Activated B cell treated with CpG ODN at 0.5 μM for 24 hours (primary cell): ENCODE results near the gene PRKCZ. TPM values are rescaled to one million over a fixed set of nuclear protein-coding genes. Genes with fewer than 3 reads are reported as not detected.

ENCODE experiments used
- ATAC-seq: fragments of 200-7000 bp; cut with Tn5 transposase; one replicate; pipeline ENCODE4 v1.10.0; 2021; ENCODE audit warnings: low read depth, mild to moderate bottlenecking, moderate library complexity
- CTCF ChIA-PET: fragments of 350-600 bp; sonication (Branson Sonifier 250); formaldehyde crosslinking; loops from one replicate; lab custom pipeline; 2021; ENCODE audit warnings: antibody characterized with exemption; lab: Charles Lee
- POLR2A ChIA-PET: fragments of 350-600 bp; sonication (Branson Sonifier 250); formaldehyde crosslinking; loops from one replicate; lab custom pipeline; 2021; ENCODE audit warnings: antibody characterized with exemption; lab: Charles Lee
- DNase-seq: peaks from one replicate; pipeline ENCODE4 v3.0.0; 2022
- H3K27ac Mint-ChIP-seq: one replicate; pipeline ENCODE4 v1.8.0; 2020; ENCODE audit warnings: mixed read lengths
- H3K27me3 Mint-ChIP-seq: one replicate; pipeline ENCODE4 v1.8.0; 2021; ENCODE audit warnings: mixed read lengths
- H3K36me3 Mint-ChIP-seq: one replicate; pipeline ENCODE4 v1.8.0; 2021; ENCODE audit warnings: low read depth, mixed read lengths
- H3K4me1 Mint-ChIP-seq: one replicate; pipeline ENCODE4 v1.8.0; 2021; ENCODE audit warnings: mixed read lengths
- H3K4me3 Mint-ChIP-seq: one replicate; pipeline ENCODE4 v1.8.0; 2020; ENCODE audit warnings: mild to moderate bottlenecking, mixed read lengths
- H3K9me3 Mint-ChIP-seq: one replicate; pipeline ENCODE4 v1.8.0; 2020; ENCODE audit warnings: mixed read lengths
- intact Hi-C: fragments of 100-400 bp; cut with micrococcal nuclease; formaldehyde crosslinking; loops from one replicate; pipeline ENCODE4 v1.15.1; 2024
- total RNA-seq: library from RNA; stranded (reverse); gene quantifications from 2 replicates; pipeline ENCODE4 v1.2.3, GENCODE V29; 2022
- TF ChIP-seq, protein P1 (sequence below): fragments of 200-600 bp; IDR thresholded peaks from one replicate; pipeline ENCODE4 v1.8.0; 2022; ENCODE audit warnings: antibody characterized with exemption, mild to moderate bottlenecking

Gene PRKCZ
- total RNA-seq, 1 donor from 2014 or later, result 28.5 TPM

DNA sequence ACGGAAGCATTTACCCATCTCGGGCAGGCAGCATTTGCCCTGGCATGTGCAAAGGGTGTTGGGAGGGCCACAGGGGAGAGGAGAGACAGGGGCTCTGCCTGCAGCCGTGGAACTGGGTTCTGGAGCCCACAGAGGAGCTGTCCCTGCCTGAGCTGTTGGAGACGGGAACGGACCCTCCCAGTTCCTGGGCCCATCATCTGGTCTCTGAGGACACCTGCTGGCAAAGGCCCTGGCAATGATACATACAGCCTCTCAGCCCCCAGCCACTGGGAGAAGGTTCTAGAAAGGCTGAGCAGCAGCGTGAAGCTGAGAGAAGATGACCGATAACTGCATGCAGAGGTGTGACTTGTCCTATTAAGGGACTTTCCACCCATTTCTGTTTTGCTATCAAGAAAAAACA, 113.0 kb downstream of the PRKCZ start:
- TF ChIP-seq, protein P1, sequence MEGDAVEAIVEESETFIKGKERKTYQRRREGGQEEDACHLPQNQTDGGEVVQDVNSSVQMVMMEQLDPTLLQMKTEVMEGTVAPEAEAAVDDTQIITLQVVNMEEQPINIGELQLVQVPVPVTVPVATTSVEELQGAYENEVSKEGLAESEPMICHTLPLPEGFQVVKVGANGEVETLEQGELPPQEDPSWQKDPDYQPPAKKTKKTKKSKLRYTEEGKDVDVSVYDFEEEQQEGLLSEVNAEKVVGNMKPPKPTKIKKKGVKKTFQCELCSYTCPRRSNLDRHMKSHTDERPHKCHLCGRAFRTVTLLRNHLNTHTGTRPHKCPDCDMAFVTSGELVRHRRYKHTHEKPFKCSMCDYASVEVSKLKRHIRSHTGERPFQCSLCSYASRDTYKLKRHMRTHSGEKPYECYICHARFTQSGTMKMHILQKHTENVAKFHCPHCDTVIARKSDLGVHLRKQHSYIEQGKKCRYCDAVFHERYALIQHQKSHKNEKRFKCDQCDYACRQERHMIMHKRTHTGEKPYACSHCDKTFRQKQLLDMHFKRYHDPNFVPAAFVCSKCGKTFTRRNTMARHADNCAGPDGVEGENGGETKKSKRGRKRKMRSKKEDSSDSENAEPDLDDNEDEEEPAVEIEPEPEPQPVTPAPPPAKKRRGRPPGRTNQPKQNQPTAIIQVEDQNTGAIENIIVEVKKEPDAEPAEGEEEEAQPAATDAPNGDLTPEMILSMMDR, result no peak
- no peak overlapping the region for H3K27ac Mint-ChIP-seq
- ChIA-PET CTCF (interaction anchor here (3.4 kb wide), 1 partner anchor 11 kb away, joined by 13 read pairs; no protein-coding TSS in a partner anchor), POLR2A (no interaction called here)
- no peak for ATAC-seq
- DNase-seq, result no peak
- intact Hi-C loops, result no loop called here
- H3K9me3 Mint-ChIP-seq, result no peaks in the 10 kb centered on the region
- no peaks in the 10 kb centered on the region for H3K27me3 Mint-ChIP-seq
- no peak overlapping the region for H3K4me3 Mint-ChIP-seq
- H3K36me3 Mint-ChIP-seq, result peaks cover 35% of the 10 kb centered on the region
- no peaks in the 10 kb centered on the region for H3K4me1 Mint-ChIP-seq

DNA sequence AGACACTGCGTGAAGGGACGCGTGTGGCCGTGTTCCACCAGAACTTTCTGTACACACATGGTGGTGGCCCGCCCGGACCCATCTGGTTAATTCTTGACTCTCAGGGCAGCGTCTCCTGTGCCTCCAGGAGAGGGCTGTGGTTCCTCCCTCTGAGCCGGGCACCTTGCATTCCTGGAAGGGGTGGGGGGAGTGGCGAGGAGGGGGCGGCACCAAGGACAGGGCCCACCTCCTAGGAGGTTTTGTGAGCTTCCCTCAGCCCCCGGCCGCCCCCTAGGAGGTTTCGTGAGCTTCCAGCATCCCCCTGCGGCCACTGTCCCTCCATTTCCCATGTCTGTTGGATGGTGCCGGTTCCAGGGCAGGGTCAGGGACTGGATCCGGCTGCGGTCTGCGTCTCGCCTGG, 115.4 kb downstream of the PRKCZ start:
- Mint-ChIP-seq H3K36me3 (peaks cover 21% of the 10 kb centered on the region), H3K4me1 (no peaks in the 10 kb centered on the region), H3K27me3 (no peaks in the 10 kb centered on the region), H3K9me3 (no peaks in the 10 kb centered on the region), H3K4me3 (no peak overlapping the region), H3K27ac (no peak overlapping the region)
- POLR2A ChIA-PET, result no interaction called here
- intact Hi-C loops, result no loop called here
- DNase-seq (no peak), ATAC-seq (no peak)
- TF ChIP-seq, protein P1, result no peak
- CTCF ChIA-PET, result interaction anchor here (3.4 kb wide), 1 partner anchor 9 kb away, joined by 13 read pairs; no protein-coding TSS in a partner anchor

DNA sequence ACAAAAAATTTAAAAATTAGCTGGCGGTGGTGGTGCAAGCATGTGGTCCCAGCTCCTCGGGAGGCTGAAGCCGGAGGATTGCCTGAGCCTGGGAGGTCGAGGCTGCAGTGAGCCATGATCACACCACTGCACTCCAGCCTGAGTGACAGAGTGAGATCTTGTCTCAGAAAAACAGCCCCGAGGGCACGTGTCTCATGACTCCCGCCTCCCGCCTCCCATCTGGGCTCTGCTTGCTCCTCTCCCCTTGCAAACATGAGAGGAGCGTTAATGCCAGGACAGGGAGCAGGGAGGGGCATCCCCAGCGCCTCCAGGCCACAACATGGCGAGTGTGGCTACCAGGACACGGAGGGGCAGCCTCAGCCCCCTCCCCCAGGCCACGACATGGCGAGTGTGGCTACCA, 116.0 kb downstream of the PRKCZ start:
- no peak overlapping the region for H3K4me3 Mint-ChIP-seq
- no peaks in the 10 kb centered on the region for H3K4me1 Mint-ChIP-seq
- ChIA-PET CTCF (interaction anchor here (3.4 kb wide), 1 partner anchor 8 kb away, joined by 13 read pairs; no protein-coding TSS in a partner anchor), POLR2A (no interaction called here)
- H3K36me3 Mint-ChIP-seq, result peaks cover 21% of the 10 kb centered on the region
- DNase-seq (no peak), ATAC-seq (no peak)
- TF ChIP-seq, protein P1, result no peak
- no peak overlapping the region for H3K27ac Mint-ChIP-seq
- intact Hi-C loops, result no loop called here
- no peaks in the 10 kb centered on the region for H3K27me3 Mint-ChIP-seq
- no peaks in the 10 kb centered on the region for H3K9me3 Mint-ChIP-seq

DNA sequence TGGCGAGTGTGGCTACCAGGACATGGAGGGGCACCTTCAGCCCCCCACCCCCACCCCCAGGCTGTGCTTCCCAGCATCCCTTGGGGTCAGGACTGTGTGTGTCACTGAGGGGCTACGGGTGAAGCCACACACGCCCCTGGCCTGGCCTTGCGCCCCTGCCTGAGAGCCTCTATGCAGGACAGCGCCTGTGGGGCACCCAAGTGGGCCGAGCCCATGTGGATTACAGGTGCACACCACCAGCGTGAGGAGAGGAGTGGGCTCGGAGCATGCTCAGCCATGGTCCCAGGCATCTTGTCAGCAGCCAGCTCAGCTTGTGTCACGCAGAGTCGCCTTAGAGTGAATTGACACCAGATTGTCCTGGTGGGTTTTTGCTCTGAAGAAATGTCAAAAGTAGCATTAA, 116.5 kb downstream of the PRKCZ start:
- H3K27ac Mint-ChIP-seq, result no peak overlapping the region
- DNase-seq (no peak), ATAC-seq (no peak)
- ChIA-PET POLR2A (no interaction called here), CTCF (no interaction called here)
- H3K36me3 Mint-ChIP-seq, result peaks cover 24% of the 10 kb centered on the region
- intact Hi-C loops, result no loop called here
- H3K4me1 Mint-ChIP-seq, result no peaks in the 10 kb centered on the region
- TF ChIP-seq, protein P1, result no peak
- H3K9me3 Mint-ChIP-seq, result no peaks in the 10 kb centered on the region
- H3K4me3 Mint-ChIP-seq, result no peak overlapping the region
- H3K27me3 Mint-ChIP-seq, result no peaks in the 10 kb centered on the region

DNA sequence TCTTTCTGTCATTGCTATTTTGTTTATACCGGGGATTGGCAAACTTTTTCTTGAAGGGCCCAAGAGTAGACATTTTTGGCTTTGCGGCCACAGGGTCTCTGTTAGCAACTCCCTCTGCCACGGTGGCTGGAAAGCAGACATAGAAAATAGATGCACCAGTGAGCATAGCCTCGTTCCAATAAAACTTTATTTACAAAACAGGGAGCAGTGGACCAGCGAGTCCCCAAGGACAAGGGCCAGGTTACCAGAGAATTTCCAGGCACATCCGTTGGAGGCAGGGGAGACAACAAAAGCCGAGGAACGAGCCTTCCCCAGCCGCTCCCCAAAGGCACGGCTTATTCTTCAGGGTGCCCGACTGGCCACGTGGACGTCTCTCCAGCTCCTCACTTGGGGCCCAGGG, 117.9 kb downstream of the PRKCZ start:
- H3K27ac Mint-ChIP-seq, result no peak overlapping the region
- ATAC-seq, result no peak
- no peak overlapping the region for H3K4me3 Mint-ChIP-seq
- DNase-seq, result no peak
- H3K36me3 Mint-ChIP-seq, result peaks cover 31% of the 10 kb centered on the region
- H3K9me3 Mint-ChIP-seq, result no peaks in the 10 kb centered on the region
- TF ChIP-seq, protein P1, result no peak
- POLR2A ChIA-PET, result no interaction called here
- H3K27me3 Mint-ChIP-seq, result no peaks in the 10 kb centered on the region
- intact Hi-C loops, result no loop called here
- no peaks in the 10 kb centered on the region for H3K4me1 Mint-ChIP-seq
- CTCF ChIA-PET, result no interaction called here
